ENCODE measurements around the gene POGLUT2. TPM values are rescaled to one million over a fixed set of nuclear protein-coding genes. Genes with fewer than 3 reads are reported as not detected.

POGLUT2 gene
- total RNA-seq (1 to 10 TPM; 1.2 to 1.3 TPM), polyA plus RNA-seq (1 to 10 TPM in 1 of 2 donors, under 1 TPM in 1; 0.48 to 1.9 TPM)

DNA sequence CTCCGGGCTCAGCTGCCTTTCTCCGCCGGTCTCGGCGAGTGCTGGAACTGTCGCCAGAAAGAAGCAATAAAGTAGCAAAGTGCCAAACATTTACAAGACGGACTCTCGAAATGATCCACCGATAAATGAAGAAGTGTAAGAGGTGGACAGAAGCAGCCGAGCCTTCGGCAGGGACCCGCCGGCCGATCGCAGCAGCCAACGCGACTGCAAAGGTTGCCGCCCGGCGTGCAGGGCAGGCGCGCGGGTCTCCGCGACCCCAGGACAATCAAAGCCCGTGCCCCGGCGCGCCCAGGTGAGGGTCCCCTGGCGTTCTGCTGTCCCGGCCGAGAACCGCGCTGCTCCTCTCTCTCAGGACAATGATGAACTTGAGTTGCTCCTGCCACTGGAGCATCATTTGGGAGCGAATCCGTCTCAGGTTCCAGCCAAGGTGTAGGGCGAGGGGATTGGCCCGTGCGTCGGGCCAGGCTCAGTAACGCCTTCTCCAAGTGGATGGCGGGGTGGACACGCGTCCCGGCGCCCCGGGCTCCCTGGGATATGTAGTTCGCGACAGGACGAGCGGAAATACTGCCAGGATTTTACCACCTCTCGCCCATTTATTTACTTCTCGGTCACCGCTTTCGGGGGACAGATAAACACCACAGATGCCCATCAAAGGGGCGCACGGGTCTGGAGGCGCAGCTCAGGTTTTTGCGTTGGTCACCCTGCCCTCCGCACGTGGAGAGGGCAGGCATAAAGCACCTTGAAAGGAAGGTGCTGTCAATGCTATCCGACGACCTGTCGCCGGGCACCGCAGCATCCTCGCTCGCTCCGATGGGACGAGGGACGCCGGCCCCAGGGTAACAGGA is at the start of gene POGLUT2, which contains the start of gene BIVM:
Gene POGLUT2 (minus strand): TSS at position 396 of the 845 bp plus-strand sequence. CDS start 306 bp downstream, at position 90.
Gene BIVM (plus strand): TSS at position 539 of the 845 bp plus-strand sequence. CDS start 8,149 bp downstream, outside the sequence.
- peak; percentile 66 to 83 (median 72) for DNase-seq
- Mint-ChIP-seq H3K27ac (peak within 1 kb of the TSS; percentile 35 to 93 (median 86)), H3K4me1 (peaks cover 18 to 32% (median 21%) of the 10 kb centered on the region in 4 donors), H3K4me3 (peak within 1 kb of the TSS; percentile 89 to 95 (median 91)), H3K36me3 (peaks cover 0 to 3% of the 10 kb centered on the region in 2 donors), H3K27me3 (peaks cover 1 to 8% of the 10 kb centered on the region in 2 donors), H3K9me3 (peaks cover 0 to 1% (median 0%) of the 10 kb centered on the region in 8 donors)
- intact Hi-C loops (cut with micrococcal nuclease) = loop anchor here (2.0 kb wide), 1 partner anchor 20 kb away; no protein-coding TSS in a partner anchor
- Histone ChIP-seq H3K36me3 (ENCODE audit: insufficient read depth, low read length) (no peaks in the 10 kb centered on the region), H3K27ac (ENCODE audit: low read depth, low read length) (no peak within 1 kb of the TSS), H3K4me1 (ENCODE audit: insufficient read depth, low read length) (peaks cover 18% of the 10 kb centered on the region), H3K9me3 (ENCODE audit: control insufficient read depth in 1 of 2, low read length in 2 of 2) (no peaks in the 10 kb centered on the region), H3K27me3 (ENCODE audit: insufficient read depth, low read length) (no peaks in the 10 kb centered on the region), H3K4me3 (ENCODE audit: low read length in 2 of 2) (peak within 1 kb of the TSS; percentile 69 to 76)
- POLR2A ChIA-PET (ENCODE audit: partially characterized antibody) = interaction anchor here (1.0 to 3.5 kb wide), 10 partner anchors 19 to 207 kb away, joined by 3 to 31 read pairs (median 8); partner anchors contain the start of genes ERCC5, TEX30 and TPP2
- CTCF ChIA-PET (ENCODE audit: partially characterized antibody) = interaction anchor here (0.8 to 2.9 kb wide), 11 partner anchors 8 to 219 kb away, joined by 3 to 51 read pairs (median 3); partner anchors contain the start of gene ERCC5

DNA sequence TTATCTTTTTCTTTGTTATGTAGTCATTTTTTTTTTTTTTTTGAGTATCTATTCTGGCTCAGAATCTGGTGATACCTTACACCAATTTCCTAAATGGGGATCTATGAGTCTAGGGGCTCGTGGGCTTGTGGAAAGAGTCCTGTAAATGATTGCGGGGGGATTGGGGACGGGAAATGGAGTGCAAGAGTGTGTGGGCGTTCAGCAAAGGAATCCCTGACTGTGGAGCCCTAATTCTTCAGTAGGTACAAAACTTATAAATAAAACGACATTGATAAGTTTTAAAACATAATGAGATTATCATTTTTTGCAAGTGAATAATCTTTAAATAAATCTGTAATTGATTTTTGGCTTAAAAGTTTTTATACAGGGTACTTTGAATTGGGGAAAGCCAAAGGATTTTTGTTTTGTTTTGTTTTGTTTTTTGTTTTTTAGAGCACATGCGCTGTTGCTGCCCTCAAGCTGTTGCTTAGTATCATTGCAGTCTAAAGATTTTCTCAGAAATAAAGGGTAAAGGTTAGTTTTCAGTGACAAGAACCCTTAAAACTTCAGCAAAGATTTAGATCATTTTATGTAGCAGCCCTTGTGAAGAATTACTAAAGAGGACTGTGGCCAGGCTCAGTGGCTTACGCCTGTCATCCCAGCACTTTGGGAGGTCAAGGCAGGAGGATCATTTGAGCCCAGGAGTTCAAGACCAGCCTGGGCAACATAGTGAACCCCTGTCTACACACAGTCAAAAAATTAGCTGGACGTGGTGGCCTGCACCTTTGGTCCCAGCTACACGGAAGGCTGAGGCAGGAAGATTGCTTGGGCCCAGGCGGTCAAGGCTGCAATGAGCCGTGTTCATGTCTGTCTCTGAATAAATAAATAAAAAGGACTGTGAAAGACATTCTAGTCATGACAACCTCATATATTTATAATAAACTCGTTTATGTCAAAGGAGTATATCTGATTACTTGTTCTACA is 48.8 kb upstream of the POGLUT2 start:
- peaks cover 2 to 29% of the 10 kb centered on the region in 2 donors for H3K36me3 Mint-ChIP-seq
- ChIA-PET CTCF (ENCODE audit: partially characterized antibody) (interaction anchor here (1.0 to 7.5 kb wide), 8 partner anchors 16 to 291 kb away, joined by 3 to 122 read pairs (median 10); partner anchors contain the start of gene TPP2), POLR2A (ENCODE audit: partially characterized antibody) (interaction anchor here (0.7 to 5.6 kb wide), 10 partner anchors 7 to 266 kb away, joined by 3 to 444 read pairs (median 5); partner anchors contain the start of genes BIVM, POGLUT2, TEX30 and TPP2)
- peaks cover 49% of the 10 kb centered on the region for H3K4me1 ChIP-seq (ENCODE audit: insufficient read depth, low read length)
- peak in 4 of 5 donors; percentile 40 to 57 (median 50) for DNase-seq
- intact Hi-C loops (cut with micrococcal nuclease) = loop anchor here (1.0 kb wide), 1 partner anchor 267 kb away; no protein-coding TSS in a partner anchor
- no peaks in the 10 kb centered on the region for H3K27me3 ChIP-seq (ENCODE audit: insufficient read depth, low read length)
- H3K9me3 Mint-ChIP-seq = peaks cover 0 to 4% (median 0%) of the 10 kb centered on the region in 8 donors
- H3K9me3 ChIP-seq (ENCODE audit: control insufficient read depth in 1 of 2, low read length in 2 of 2) = no peaks in the 10 kb centered on the region
- H3K4me1 Mint-ChIP-seq = peaks cover 30 to 59% (median 40%) of the 10 kb centered on the region in 4 donors
- peak overlapping the region; percentile 96 for H3K27ac ChIP-seq (ENCODE audit: low read depth, low read length)
- no peaks in the 10 kb centered on the region for H3K27me3 Mint-ChIP-seq
- peak overlapping the region; percentile 88 to 92 for H3K4me3 ChIP-seq (ENCODE audit: low read length in 2 of 2)
- H3K4me3 Mint-ChIP-seq = peak overlapping the region; percentile 97 to 99 (median 98)
- H3K27ac Mint-ChIP-seq = peak overlapping the region; percentile 98 to 100 (median 99)
- H3K36me3 ChIP-seq (ENCODE audit: insufficient read depth, low read length) = peaks cover 3% of the 10 kb centered on the region

DNA sequence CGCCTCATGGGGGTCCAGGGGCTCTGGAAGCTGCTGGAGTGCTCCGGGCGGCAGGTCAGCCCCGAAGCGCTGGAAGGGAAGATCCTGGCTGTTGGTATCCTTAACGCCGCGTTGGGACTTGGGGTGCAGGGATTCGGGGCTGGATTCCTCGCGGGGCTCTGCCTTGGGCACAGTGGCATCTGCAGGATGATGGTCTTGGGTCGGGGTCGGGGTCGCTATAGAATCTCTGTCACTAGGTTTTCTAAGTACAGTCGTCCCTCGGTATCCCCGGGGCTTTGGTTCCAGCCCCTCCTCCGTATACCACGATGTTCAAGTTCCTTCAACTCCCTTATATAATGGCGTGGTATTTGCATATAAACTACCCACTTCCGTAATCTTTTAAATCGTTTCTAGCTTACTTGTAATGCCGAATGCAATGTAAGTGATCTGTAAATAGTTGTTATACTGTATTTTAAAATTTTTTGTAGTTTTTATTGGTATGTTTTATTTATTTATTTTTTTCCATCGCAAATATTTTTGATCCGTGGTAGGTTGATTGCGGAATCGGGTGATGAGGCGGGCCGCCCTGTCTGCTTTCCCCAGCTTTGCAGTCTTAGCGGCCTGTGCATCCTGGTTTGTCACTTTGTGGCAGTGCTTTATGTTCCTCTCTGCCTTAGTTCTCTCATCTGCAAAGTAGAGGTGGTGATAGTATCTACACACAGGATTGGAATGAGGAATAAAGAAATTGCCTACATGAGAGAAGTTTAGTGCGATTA is 47.7 kb upstream of the POGLUT2 start:
- Mint-ChIP-seq H3K36me3 (peaks cover 0 to 24% of the 10 kb centered on the region in 2 donors), H3K27ac (peak overlapping the region; percentile 98 to 100 (median 99)), H3K4me3 (peak overlapping the region; percentile 97 to 99 (median 98)), H3K27me3 (no peaks in the 10 kb centered on the region), H3K9me3 (peaks cover 0 to 4% (median 0%) of the 10 kb centered on the region in 8 donors), H3K4me1 (peaks cover 27 to 57% (median 38%) of the 10 kb centered on the region in 4 donors)
- Histone ChIP-seq H3K27me3 (ENCODE audit: insufficient read depth, low read length) (no peaks in the 10 kb centered on the region), H3K9me3 (ENCODE audit: control insufficient read depth in 1 of 2, low read length in 2 of 2) (no peaks in the 10 kb centered on the region), H3K4me1 (ENCODE audit: insufficient read depth, low read length) (peaks cover 46% of the 10 kb centered on the region), H3K4me3 (ENCODE audit: low read length in 2 of 2) (peak overlapping the region; percentile 88 to 92), H3K36me3 (ENCODE audit: insufficient read depth, low read length) (no peaks in the 10 kb centered on the region), H3K27ac (ENCODE audit: low read depth, low read length) (peak overlapping the region; percentile 96)
- ChIA-PET CTCF (ENCODE audit: partially characterized antibody) (interaction anchor here (0.7 to 7.5 kb wide), 15 partner anchors 9 to 453 kb away, joined by 3 to 122 read pairs (median 4); partner anchors contain the start of genes TEX30 and TPP2), POLR2A (ENCODE audit: partially characterized antibody) (interaction anchor here (0.7 to 5.6 kb wide), 27 partner anchors 8 to 451 kb away, joined by 3 to 444 read pairs (median 5); partner anchors contain the start of genes BIVM, POGLUT2, TEX30 and TPP2)
- intact Hi-C loops (cut with micrococcal nuclease) = loop anchor here (1.0 kb wide), 2 partner anchors 254 to 266 kb away; no protein-coding TSS in a partner anchor
- peak; percentile 67 to 74 (median 70) for DNase-seq

DNA sequence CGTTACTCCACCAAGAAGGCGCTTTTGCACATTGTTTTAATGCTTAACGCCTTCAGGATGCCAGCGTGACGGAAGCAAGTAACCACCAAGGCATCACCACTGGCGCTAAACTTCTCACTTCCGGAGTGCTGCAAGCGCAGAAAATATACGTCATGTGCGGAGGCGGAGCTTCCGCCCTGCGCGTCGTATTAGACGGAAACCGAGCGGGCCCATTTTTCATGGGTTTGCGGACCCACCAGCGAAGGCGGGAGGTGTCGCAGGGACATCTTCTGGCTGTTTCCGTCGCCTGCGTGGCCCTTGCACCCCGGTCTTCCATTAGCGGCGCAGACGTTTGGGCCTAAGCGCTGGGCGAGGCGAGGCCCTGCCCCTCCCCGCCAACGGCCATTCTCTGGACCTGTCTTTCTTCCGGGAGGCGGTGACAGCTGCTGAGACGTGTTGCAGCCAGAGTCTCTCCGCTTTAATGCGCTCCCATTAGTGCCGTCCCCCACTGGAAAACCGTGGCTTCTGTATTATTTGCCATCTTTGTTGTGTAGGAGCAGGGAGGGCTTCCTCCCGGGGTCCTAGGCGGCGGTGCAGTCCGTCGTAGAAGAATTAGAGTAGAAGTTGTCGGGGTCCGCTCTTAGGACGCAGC is 47.0 kb upstream of the POGLUT2 start, which contains the start of gene ERCC5:
Gene ERCC5 (plus strand): TSS at position 403 of the 631 bp plus-strand sequence. CDS start 235 bp downstream, outside the sequence.
- ChIA-PET CTCF (ENCODE audit: partially characterized antibody) (interaction anchor here (0.7 to 7.5 kb wide), 14 partner anchors 10 to 453 kb away, joined by 3 to 122 read pairs (median 5); partner anchors contain the start of genes TEX30 and TPP2), POLR2A (ENCODE audit: partially characterized antibody) (interaction anchor here (0.8 to 5.6 kb wide), 33 partner anchors 9 to 450 kb away, joined by 3 to 444 read pairs (median 5); partner anchors contain the start of genes BIVM, POGLUT2, TEX30 and TPP2)
- Mint-ChIP-seq H3K4me3 (peak within 1 kb of the TSS; percentile 97 to 99 (median 98)), H3K27ac (peak within 1 kb of the TSS; percentile 98 to 100 (median 99)), H3K36me3 (peaks cover 0 to 24% of the 10 kb centered on the region in 2 donors), H3K9me3 (peaks cover 0 to 4% (median 0%) of the 10 kb centered on the region in 8 donors), H3K4me1 (peaks cover 27 to 55% (median 37%) of the 10 kb centered on the region in 4 donors), H3K27me3 (no peaks in the 10 kb centered on the region)
- Histone ChIP-seq H3K27me3 (ENCODE audit: insufficient read depth, low read length) (no peaks in the 10 kb centered on the region), H3K4me3 (ENCODE audit: low read length in 2 of 2) (peak within 1 kb of the TSS; percentile 88 to 92), H3K9me3 (ENCODE audit: control insufficient read depth in 1 of 2, low read length in 2 of 2) (no peaks in the 10 kb centered on the region), H3K36me3 (ENCODE audit: insufficient read depth, low read length) (no peaks in the 10 kb centered on the region), H3K27ac (ENCODE audit: low read depth, low read length) (peak within 1 kb of the TSS; percentile 96), H3K4me1 (ENCODE audit: insufficient read depth, low read length) (peaks cover 46% of the 10 kb centered on the region)
- peak; percentile 95 to 98 (median 97) for DNase-seq
- intact Hi-C loops (cut with micrococcal nuclease) = loop anchor here (1.0 kb wide), 5 partner anchors 45 to 451 kb away; partner anchors contain the start of genes TEX30 and TPP2

DNA sequence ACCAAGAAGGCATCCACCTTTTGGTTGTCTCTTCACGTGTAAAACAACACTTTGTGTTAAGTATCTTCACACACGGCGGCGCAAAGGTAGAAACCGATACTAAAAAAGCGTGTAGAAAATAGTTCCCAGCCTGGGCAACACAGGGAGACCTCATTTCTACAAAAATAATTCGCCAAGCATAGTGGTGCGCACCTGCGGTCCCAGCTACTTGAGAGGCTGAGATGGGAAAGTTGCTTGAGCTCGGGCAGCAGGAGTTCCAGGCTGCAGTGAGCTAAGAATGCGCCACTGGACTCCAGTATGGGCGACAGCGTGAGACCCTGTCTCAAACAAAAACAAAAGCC is 46.5 kb upstream of the POGLUT2 start:
- Histone ChIP-seq H3K27me3 (ENCODE audit: insufficient read depth, low read length) (no peaks in the 10 kb centered on the region), H3K9me3 (ENCODE audit: control insufficient read depth in 1 of 2, low read length in 2 of 2) (no peaks in the 10 kb centered on the region), H3K27ac (ENCODE audit: low read depth, low read length) (peak overlapping the region; percentile 96), H3K4me1 (ENCODE audit: insufficient read depth, low read length) (peaks cover 41% of the 10 kb centered on the region), H3K4me3 (ENCODE audit: low read length in 2 of 2) (peak overlapping the region; percentile 88 to 92), H3K36me3 (ENCODE audit: insufficient read depth, low read length) (no peaks in the 10 kb centered on the region)
- peaks cover 22 to 50% (median 32%) of the 10 kb centered on the region in 4 donors for H3K4me1 Mint-ChIP-seq
- intact Hi-C loops (cut with micrococcal nuclease) = loop anchor here (1.0 kb wide), 4 partner anchors 45 to 451 kb away; partner anchors contain the start of genes TEX30 and TPP2
- POLR2A ChIA-PET (ENCODE audit: partially characterized antibody) = interaction anchor here (0.8 to 5.6 kb wide), 29 partner anchors 8 to 450 kb away, joined by 3 to 444 read pairs (median 5); partner anchors contain the start of genes BIVM, POGLUT2, TEX30 and TPP2
- no peaks in the 10 kb centered on the region for H3K27me3 Mint-ChIP-seq
- no peak for DNase-seq
- peaks cover 0 to 20% of the 10 kb centered on the region in 2 donors for H3K36me3 Mint-ChIP-seq
- H3K27ac Mint-ChIP-seq = peak overlapping the region; percentile 98 to 100 (median 99)
- peaks cover 0 to 4% (median 0%) of the 10 kb centered on the region in 8 donors for H3K9me3 Mint-ChIP-seq
- peak overlapping the region; percentile 97 to 99 (median 98) for H3K4me3 Mint-ChIP-seq
- CTCF ChIA-PET (ENCODE audit: partially characterized antibody) = interaction anchor here (0.7 to 7.5 kb wide), 11 partner anchors 10 to 452 kb away, joined by 3 to 122 read pairs (median 6); partner anchors contain the start of genes TEX30 and TPP2
